Endothelial cell of umbilical vein (primary cell): ENCODE data around the gene KPNB1. TPM values are rescaled to one million over a fixed set of nuclear protein-coding genes. Genes with fewer than 3 reads are reported as not detected.

Experiments
- BruUV-seq: library from RNA; stranded (reverse); fragments of 400-500 nt; replicated peaks from 2 replicates; lab custom pipeline; 2021; lab: Mats Ljungman, UMichigan
- CTCF ChIA-PET: fragments of 300-600, 350-600 bp; sonication (Branson Sonifier 250); formaldehyde crosslinking; loops from one replicate; lab custom pipeline; 2021; ENCODE audit warnings: antibody characterized with exemption, inconsistent platforms; lab: Charles Lee
- POLR2A ChIA-PET: fragments of 300-600, 350-600 bp; sonication (Branson Sonifier 250); formaldehyde crosslinking; loops from one replicate; lab custom pipeline; 2021; ENCODE audit warnings: antibody characterized with exemption, inconsistent platforms; lab: Charles Lee
- DNase-seq: peaks from one replicate; pipeline ENCODE4 v3.0.0-alpha.2; 2011; ENCODE audit warnings: low read depth, low spot score
- FAIRE-seq: peaks from 2 replicates; lab custom pipeline; 2011; peaks lifted over from hg19 to GRCh38; lab: Jason Lieb, UNC
- H2AFZ ChIP-seq: 2 replicates; pipeline ENCODE4 v1.6.0; 2012; ENCODE audit warnings: low read depth, low read length, control low read depth, inconsistent platforms
- H3K27ac ChIP-seq: 2 replicates; pipeline ENCODE4 v1.5.1; 2011; ENCODE audit warnings: low read depth, mild to moderate bottlenecking, control low read depth, low read length, moderate library complexity; ENCODE audit not compliant: insufficient read depth
- H3K27me3 ChIP-seq, 2 experiments: 2 replicates each; pipeline versions ENCODE4 v1.6.0 to v1.6.1; 2011; ENCODE audit warnings: low read length in 2 of 2, mixed read lengths in 1 of 2; ENCODE audit not compliant: control insufficient read depth in 2 of 2, insufficient read depth in 2 of 2
- H3K36me3 ChIP-seq, 2 experiments: 2 replicates in 1 of 2; 3 replicates in 1 of 2; pipeline ENCODE4 v1.5.1; 2011; ENCODE audit warnings: low read length in 2 of 2, mild to moderate bottlenecking in 1 of 2, moderate library complexity in 1 of 2; ENCODE audit not compliant: control insufficient read depth in 2 of 2, insufficient read depth in 2 of 2; ENCODE audit errors: extremely low read depth in 1 of 2
- H3K4me1 ChIP-seq: 3 replicates; pipeline ENCODE4 v1.5.1; 2011; ENCODE audit warnings: mild to moderate bottlenecking, low read length; ENCODE audit not compliant: control insufficient read depth, insufficient read depth; ENCODE audit errors: extremely low read depth
- H3K4me2 ChIP-seq: 2 replicates; pipeline ENCODE4 v1.6.1; 2011; ENCODE audit warnings: low read length, control low read depth, mixed read lengths; ENCODE audit not compliant: insufficient read depth
- H3K4me3 ChIP-seq, 3 experiments: fragments of 200-600 bp in 1 of 3; sonication (generic), shearing (Covaris generic) in 1 of 3; replicated peaks in 1 of 3; 2 replicates each; pipeline ENCODE4 v1.5.1; 2011 to 2016; ENCODE audit warnings: control low read depth in 3 of 3, low read length in 3 of 3, mild to moderate bottlenecking in 2 of 3, inconsistent platforms in 1 of 3, low read depth in 1 of 3, moderate library complexity in 1 of 3; ENCODE audit not compliant: insufficient read depth in 1 of 3
- H3K79me2 ChIP-seq: 2 replicates; pipeline ENCODE4 v1.6.0; 2012; ENCODE audit warnings: low read length, inconsistent platforms; ENCODE audit not compliant: control insufficient read depth, insufficient read depth
- H3K9ac ChIP-seq: replicated peaks from 2 replicates; pipeline ENCODE3; 2011; ENCODE audit warnings: low read length, control low read depth; ENCODE audit not compliant: insufficient read depth; ENCODE audit errors: extremely low read depth
- H3K9me1 ChIP-seq: replicated peaks from 3 replicates; pipeline ENCODE4 v1.6.0; 2011; ENCODE audit warnings: mild to moderate bottlenecking, low read length; ENCODE audit not compliant: control insufficient read depth, insufficient read depth; ENCODE audit errors: extremely low read depth
- H3K9me3 ChIP-seq: replicated peaks from 2 replicates; pipeline ENCODE4 v1.5.1; 2012; ENCODE audit warnings: low read length, inconsistent platforms; ENCODE audit not compliant: control insufficient read depth, insufficient read depth
- H4K20me1 ChIP-seq: replicated peaks from 2 replicates; pipeline ENCODE3; 2011; ENCODE audit warnings: mild to moderate bottlenecking, low read length; ENCODE audit not compliant: control insufficient read depth, insufficient read depth; ENCODE audit errors: extremely low read depth
- CTCF ChIP-seq, 2 donors: IDR thresholded peaks; 1 replicate in 1 of 2; 2 replicates in 1 of 2; pipeline ENCODE4 v1.5.1; 2011; ENCODE audit warnings: low read length in 2 of 2, mild to moderate bottlenecking in 2 of 2, moderate library complexity in 2 of 2, control low read depth in 1 of 2, inconsistent platforms in 1 of 2, low read depth in 1 of 2; ENCODE audit not compliant: insufficient read depth in 1 of 2; ENCODE audit errors: extremely low read depth in 1 of 2
- EZH2 ChIP-seq: IDR thresholded peaks from 2 replicates; pipeline ENCODE4 v1.6.1; 2012; ENCODE audit warnings: borderline replicate concordance, low read depth, mild to moderate bottlenecking, moderate library complexity, low read length, inconsistent platforms; ENCODE audit not compliant: severe bottlenecking
- FOS ChIP-seq: IDR thresholded peaks from 2 replicates; pipeline ENCODE4 v1.6.1; 2011; ENCODE audit warnings: mild to moderate bottlenecking, low read length, moderate library complexity, borderline replicate concordance; ENCODE audit not compliant: insufficient read depth
- GATA2 ChIP-seq: IDR thresholded peaks from 2 replicates; pipeline ENCODE4 v1.7.0; 2011; ENCODE audit warnings: low read depth, mild to moderate bottlenecking, moderate library complexity, mixed read lengths, low read length; ENCODE audit not compliant: insufficient read length, insufficient read depth
- JUN ChIP-seq: IDR thresholded peaks from 2 replicates; pipeline ENCODE4 v1.6.1; 2011; ENCODE audit warnings: borderline replicate concordance, low read depth; ENCODE audit not compliant: insufficient read length, insufficient read depth
- MAX ChIP-seq: IDR thresholded peaks from 2 replicates; pipeline ENCODE4 v1.6.1; 2011; ENCODE audit not compliant: insufficient read depth, insufficient read length
- MYC ChIP-seq: IDR thresholded peaks from one replicate; pipeline ENCODE4 v1.6.1; 2011; ENCODE audit warnings: mild to moderate bottlenecking, low read depth, low read length
- POLR2A ChIP-seq: IDR thresholded peaks from 2 replicates; pipeline ENCODE4 v1.6.1; 2012; ENCODE audit warnings: low read depth, mild to moderate bottlenecking, control low read depth, low read length
- POLR2AphosphoS5 ChIP-seq: IDR thresholded peaks from 2 replicates; pipeline ENCODE4 v1.6.1; 2012; ENCODE audit warnings: low read depth, mild to moderate bottlenecking, control low read depth, low read length, moderate library complexity; ENCODE audit not compliant: insufficient read depth
- dilution Hi-C: fragments of 300-500 bp; cut with MboI; formaldehyde crosslinking; loops from one replicate; pipeline ENCODE4 v1.15.0; 2019; ENCODE audit warnings: low sequenced_read_pairs; ENCODE audit not compliant: extremely low pct_ligation_motif_present
- intact Hi-C: fragments of 100-400 bp; cut with micrococcal nuclease; formaldehyde crosslinking; loops from one replicate; pipeline ENCODE4 v1.10.0; 2022
- polyA plus RNA-seq, 4 experiments: library from polyadenylated mRNA; depleted of rRNA in 3 of 4; stranded (reverse) in 3 of 4; unstranded in 1 of 4; fragments of >200 nt; gene quantifications; 2 replicates each; pipeline versions ENCODE4 v1.2.1 to v1.2.3, GENCODE V29; 2011 to 2012; ENCODE audit warnings: missing spikeins in 1 of 4
- total RNA-seq: library from RNA; stranded (reverse); gene quantifications from 2 replicates; pipeline ENCODE4 v1.2.3, GENCODE V29; 2021

Gene KPNB1
- total and polyA plus RNA-seq, 2 donors (not counting 3 experiments of a cell fraction or from before 2014, with no cell fraction given) = 119 to 495 TPM

GRCh38 chr17:47653442-47653841 lies 3.7 kb downstream of the KPNB1 start:
- Histone ChIP-seq H3K36me3 (peaks cover 33 to 38% of the 10 kb centered on the region in 2 experiments), H2AFZ (no peak overlapping the region), H3K27ac (no peak overlapping the region), H4K20me1 (peaks cover 18% of the 10 kb centered on the region), H3K9ac (no peak overlapping the region), H3K9me1 (no peaks in the 10 kb centered on the region), H3K4me2 (peak overlapping the region; percentile 67), H3K9me3 (no peaks in the 10 kb centered on the region), H3K79me2 (peaks cover 77% of the 10 kb centered on the region), H3K4me3 (peak overlapping the region in 1 of 3 experiments; percentile 0), H3K27me3 (no peaks in the 10 kb centered on the region), H3K4me1 (peaks cover 35% of the 10 kb centered on the region)
- POLR2A ChIA-PET = interaction anchor here (0.6 kb wide), 1 partner anchor 11 kb away, joined by 4 read pairs; no protein-coding TSS in a partner anchor
- CTCF ChIA-PET = interaction anchor here (0.7 to 2.3 kb wide), 2 partner anchors 25 to 35 kb away, joined by 3 to 6 read pairs; no protein-coding TSS in a partner anchor
- TF ChIP-seq GATA2 = no peak
- no peak for TF ChIP-seq POLR2AphosphoS5
- TF ChIP-seq MAX = no peak
- TF ChIP-seq EZH2 = no peak
- TF ChIP-seq CTCF (IDR thresholded peaks at IDR 0.05; ENCODE audit: extremely low read depth in 1 of 2, insufficient read depth in 1 of 2, low read depth in 1 of 2, low read length in 2 of 2) = no peak
- TF ChIP-seq JUN = no peak
- no peak for TF ChIP-seq MYC
- TF ChIP-seq FOS = no peak
- no peak for TF ChIP-seq POLR2A
- no TSS peak for BruUV-seq
- DNase-seq = no peak
- intact Hi-C loops (loop anchor here (5.0 kb wide), 1 partner anchor 34 kb away; no protein-coding TSS in a partner anchor), dilution Hi-C loops (no loop called here)
- no peak for FAIRE-seq
